ENCODE measurements around the gene SCARF1.
A peak's percentile ranks its signal among the peaks of the same experiment; 100 is the strongest.

SCARF1 gene

GRCh38 chr17:1648173-1648962 is 2.8 kb upstream of the SCARF1 start:
- DNase-seq = peak in 1 of 2 experiments; percentile 26

DNA sequence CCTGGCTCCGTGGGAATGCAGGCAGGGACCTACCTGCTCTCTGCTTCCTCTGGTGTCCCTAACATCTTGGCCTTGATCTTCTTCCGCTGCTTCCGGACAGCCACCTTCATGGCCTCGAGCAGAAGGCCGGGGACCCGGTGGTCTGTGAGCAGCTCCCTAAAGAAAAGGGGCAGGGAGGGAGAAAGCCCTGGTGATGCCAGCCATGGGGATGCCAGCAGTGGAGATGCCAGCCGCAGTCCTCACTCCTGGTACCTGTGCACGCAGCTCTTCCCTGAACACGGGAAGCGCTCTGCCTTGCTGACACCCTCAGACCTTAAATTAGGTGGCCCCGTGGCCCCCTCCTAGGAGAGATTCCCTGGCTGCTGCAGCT is 2.3 kb upstream of the SCARF1 start:
- no peak for DNase-seq

- DNase-seq = no peak
Observed at GRCh38 chr17:1646199-1646875, 805 bp upstream of the SCARF1 start.

DNA sequence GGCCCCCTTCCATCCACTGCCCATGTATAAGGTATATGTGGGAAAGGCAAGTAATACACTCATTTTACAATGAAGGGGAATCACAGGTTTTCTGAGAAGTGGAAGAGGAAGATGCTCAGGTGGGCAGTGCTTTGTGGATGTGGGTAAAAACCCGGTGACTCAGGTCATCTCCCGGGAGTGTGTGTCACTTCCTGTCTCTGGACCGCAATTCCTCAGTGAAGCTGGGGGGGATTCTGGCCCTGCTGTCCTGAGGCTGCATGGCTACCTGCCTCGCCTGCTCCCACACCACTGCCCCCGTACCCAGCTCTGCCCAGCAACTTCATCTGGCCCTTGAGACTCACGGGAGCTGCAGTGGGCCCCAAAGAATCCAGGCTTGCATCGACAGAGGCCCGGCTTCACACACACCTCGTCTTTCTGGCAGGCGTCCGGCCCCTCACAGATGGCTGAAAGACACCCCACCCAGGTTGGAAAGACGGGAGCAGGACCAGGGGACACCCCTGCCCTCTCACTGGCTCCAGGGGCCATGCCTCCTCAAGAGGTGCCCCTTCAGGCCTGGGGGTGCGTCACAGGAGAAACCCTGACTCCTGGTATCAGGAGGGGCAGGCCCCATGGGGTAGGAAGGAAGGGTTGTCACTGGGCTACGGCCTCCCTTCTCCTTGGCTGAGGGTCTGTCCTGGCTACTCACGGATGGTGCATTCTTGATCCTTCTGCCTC is 882 bp downstream of the SCARF1 start:
- no peak for DNase-seq

DNA sequence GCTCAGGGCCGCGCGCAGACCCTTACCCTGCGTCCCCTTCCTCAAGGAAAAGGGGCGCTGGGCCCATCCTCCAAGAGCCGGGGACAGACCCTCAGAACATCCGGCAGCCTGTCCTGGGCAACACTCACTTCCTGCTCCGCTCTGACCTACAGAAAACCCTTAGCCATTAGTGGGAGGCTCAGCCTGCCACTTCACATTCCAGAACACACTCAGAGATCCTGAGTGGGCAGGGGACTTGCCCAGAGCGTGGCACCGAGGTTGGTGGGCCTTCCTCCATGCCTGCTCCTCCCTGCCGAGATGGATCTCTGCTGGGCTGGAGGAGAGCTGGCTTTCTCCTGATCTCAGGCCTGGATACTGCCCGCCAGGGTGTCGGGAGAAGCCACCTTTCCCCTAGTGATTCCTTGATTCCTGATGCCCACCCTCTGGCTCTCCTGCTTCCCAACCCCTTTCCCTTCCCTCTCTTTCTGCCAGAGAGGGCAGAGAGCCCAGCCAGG is 1.5 kb downstream of the SCARF1 start:
- DNase-seq = no peak

DNA sequence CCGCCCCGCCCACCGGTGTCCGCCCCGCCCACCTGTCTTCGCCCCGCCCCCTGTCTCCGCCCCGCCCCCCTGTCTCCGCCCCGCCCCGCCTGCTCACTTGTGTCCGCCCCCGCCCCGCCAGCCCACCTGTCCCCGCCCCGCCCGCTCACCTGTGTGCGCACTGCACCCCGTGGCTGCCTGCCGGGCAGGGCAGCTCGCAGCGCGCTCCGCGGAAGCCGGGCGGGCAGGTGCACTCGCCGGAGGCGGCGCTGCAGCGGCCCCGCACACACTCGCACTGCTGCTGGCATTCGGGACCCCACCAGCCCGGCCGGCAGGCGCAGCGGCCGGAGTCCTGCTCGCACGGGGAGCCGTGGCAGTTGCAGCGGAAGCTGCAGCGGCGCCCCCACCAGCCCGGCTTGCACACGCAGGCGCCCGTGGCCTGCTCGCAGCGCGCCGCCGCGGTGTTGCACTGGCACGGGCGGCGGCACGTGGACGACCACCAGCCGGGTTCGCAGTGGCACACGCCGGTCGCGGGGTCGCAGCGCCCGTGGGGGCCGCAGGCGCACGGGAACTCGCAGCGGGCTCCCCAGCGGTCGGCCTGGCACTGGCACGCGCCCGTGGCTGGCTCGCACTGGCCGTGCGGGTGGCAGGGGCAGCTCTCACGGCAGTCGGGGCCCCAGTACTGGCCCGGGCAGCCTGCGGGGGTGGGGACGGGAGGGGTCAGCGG is 2.1 kb downstream of the SCARF1 start:
- DNase-seq = no peak

DNA sequence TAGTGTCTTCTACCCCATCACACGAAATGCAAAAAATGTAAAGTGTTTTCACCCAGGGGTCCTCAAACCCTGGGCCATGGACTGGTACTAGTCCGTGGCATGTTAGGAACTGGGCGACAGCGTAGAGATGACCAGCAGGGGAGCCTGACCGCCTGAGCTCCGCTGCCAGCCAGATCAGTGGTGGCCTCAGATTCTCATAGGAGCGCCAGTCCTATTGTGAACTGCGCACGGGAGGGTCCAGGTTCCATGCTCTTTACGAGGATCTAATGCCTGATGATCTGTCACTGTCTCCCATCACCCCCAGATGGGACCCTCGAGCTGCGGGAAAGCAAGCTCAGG is 4.5 kb downstream of the SCARF1 start:
- DNase-seq = no peak

GRCh38 chr17:1640329-1641064 is 5.0 kb downstream of the SCARF1 start:
- DNase-seq = no peak

DNA sequence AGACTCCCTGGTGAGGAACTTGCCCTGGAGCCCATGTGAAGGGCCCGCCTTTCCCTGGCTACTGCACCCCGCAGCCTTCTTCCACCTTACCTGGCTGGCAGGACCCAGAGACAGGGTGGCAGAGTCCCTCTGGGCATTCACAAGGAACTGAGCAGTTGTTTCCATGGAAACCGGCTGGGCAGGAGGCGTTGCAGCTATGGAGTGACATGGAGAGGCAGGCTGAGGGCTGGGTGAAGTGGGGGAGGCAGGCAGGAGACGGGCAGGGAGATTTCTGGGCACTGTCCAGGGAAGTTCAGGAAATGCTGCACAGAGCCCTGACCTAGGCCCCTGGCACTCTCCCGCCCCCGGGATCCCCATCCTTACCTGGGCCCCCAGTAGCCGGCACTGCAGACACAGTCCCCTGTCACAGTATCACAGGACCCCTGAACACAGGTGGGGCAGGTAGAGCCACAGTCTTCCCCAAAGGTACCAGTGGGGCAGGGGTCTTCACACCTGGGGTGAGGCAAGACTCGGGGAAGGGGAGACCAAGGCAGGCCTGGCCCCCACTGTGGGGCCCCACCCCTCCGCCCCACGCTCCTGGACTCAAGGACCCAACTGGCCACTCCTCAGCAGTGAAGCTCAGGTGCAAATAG is 5.9 kb downstream of the SCARF1 start:
- DNase-seq = no peak

DNA sequence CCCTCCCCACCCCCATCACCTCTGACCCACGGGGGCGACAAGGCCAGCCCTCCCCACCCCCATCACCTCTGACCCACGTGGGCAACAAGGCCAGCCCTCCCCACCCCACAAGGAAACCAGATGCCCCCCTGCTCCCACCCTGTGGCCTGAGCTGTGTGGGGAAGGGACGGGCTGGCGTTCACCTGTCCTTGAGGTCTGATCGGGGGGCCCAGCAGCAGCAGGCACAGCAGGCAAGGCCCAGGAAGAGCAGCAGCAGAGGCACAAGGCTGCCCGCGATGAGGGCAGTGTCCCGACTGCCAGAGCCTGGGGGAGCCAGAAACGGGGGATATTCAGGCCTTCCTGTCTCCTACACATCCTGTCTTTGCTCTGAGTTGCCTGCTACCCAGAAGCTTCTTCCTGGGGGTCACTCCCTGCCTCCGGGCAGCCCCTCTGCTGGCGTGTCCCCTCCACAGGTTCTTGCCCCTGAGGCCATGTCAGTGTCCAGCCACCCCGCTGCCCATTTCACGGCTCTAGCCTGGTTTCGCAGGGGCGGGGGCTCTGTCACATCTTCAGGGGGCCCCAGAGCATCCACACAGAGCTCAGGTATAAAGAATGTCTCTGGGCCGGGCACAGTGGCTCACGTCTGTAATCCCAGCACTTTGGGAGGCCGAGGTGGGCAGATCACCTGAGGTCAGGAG is 6.8 kb downstream of the SCARF1 start:
- no peak for DNase-seq

DNA sequence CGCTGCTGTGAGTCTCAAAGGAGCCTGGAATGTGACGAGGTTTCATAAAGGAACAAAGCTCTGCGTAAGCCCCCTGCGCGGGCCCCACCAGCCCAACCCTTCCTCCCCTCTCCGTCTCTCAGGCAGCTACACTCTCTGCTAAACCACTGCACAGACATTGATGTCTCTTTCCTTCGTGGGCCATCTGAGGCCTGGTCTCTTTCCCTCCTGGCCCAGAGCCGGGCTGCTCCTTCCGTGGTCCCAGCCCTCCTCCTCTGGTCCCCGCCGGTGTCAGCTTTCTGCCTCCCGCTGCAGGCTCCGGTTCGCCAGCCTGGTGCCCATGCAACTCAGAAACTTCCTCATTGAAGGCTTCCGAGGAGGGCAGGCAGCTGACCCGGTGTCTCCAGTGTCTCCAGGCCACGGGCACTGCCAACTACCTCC is 7.4 kb downstream of the SCARF1 start:
- DNase-seq = no peak

DNA sequence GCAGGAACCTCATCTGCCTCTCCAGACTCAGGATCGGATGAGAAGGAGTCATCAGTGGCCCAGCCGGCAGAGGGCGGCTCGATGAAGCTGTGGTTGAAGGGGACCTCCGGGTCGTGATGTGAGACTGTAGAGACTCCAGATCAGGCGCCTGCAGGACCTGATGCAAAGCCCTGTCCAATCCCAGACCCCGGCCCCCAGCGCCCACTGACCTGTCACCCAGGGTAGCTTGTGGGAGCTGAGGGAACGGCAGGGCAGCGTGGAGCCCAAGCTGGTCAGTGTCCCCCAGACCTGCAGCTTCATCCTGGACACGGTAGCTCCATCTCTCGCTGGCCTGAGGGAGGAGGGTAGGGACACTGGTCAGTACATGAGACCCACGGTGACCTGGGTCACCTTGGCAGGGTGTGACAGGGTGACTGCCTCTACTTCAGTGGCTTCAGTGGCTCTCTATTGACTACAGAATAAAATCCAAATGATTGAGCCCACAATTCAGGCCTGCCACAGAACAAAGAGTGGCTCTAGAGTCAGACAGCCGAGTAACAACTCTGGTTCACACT is 8.7 kb downstream of the SCARF1 start:
- DNase-seq = no peak

- DNase-seq = no peak
Observed at GRCh38 chr17:1635675-1636465, 9.7 kb downstream of the SCARF1 start.

GRCh38 chr17:1634841-1635650 is 10.5 kb downstream of the SCARF1 start:
- DNase-seq = no peak

DNA sequence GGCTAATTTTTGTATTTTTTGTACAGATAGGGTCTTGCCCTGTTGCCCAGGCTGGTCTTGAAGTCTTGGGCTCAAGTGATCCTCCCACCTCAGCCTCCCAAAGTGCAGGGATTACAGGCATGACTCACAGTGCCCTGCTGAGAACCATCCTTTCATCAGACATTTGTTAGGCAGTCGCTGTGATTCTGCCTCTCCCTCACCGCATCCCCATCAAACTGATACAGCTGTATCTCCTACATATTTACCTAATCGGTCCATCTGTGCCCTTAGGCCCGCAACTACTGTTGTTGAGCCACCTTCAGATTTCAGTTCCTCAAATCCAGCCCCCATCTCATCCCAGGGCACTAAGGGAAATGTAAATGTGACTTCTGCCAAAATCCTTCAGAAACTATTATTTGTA is 14.9 kb downstream of the SCARF1 start:
- no peak for DNase-seq

- peak; percentile 24 to 41 for DNase-seq
Observed at GRCh38 chr17:1629504-1630310, 15.8 kb downstream of the SCARF1 start.

DNA sequence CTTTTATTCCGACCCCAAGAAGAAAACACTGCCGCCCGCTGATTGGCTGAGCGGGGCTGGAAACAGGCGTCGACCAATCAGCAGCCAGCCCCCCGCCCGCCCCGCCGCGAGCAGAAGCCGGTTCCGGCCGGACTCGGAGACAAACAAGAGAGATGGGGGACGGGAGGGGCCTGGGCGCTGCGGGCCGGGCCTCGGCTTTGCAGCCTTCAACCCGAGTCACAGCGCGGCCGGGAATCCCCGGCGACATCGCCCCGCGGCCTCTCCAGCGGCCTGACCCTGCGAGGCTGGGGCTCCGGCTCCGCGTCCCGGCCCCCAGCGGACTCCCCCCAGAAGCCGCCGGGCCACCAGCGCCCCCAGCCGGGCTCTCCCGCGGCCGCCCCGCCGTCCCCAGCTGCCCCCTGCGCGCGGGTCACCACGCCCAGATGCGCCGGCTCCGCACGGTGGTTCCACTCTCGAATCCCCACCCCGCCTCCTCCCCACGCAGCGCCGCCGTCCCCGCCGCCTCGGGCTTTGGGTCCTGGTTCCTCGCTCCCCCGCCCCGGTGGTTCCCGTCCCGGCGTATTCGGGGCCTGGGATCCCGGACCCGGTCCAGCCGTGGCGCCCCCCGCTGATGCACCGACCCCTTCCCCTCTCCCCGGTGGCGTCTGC is 16.6 kb downstream of the SCARF1 start:
- DNase-seq = peak; percentile 51 to 61

Data from Kasumi-1 (cell line).